Gastroesophageal sphincter (tissue), 3 donors: ENCODE data around the gene ATXN7L3B.

Source experiments
- POLR2A ChIP-seq, 2 donors: fragments of 450-650 bp; IDR thresholded peaks; one replicate each; pipeline ENCODE4 v1.6.1; 2017; ENCODE audit warnings: antibody characterized with exemption in 2 of 2, mild to moderate bottlenecking in 2 of 2, moderate library complexity in 1 of 2
- TF ChIP-seq, protein P1 (sequence below), 4 experiments: fragments of 200-600 bp in 2 of 4; fragments of 450-650 bp in 2 of 4; sonication (generic) in 1 of 4; IDR thresholded peaks; one replicate each; pipeline ENCODE4 v1.5.1; 2017 to 2019; ENCODE audit warnings: antibody characterized with exemption in 4 of 4, mild to moderate bottlenecking in 2 of 4, moderate library complexity in 2 of 4

DNA sequence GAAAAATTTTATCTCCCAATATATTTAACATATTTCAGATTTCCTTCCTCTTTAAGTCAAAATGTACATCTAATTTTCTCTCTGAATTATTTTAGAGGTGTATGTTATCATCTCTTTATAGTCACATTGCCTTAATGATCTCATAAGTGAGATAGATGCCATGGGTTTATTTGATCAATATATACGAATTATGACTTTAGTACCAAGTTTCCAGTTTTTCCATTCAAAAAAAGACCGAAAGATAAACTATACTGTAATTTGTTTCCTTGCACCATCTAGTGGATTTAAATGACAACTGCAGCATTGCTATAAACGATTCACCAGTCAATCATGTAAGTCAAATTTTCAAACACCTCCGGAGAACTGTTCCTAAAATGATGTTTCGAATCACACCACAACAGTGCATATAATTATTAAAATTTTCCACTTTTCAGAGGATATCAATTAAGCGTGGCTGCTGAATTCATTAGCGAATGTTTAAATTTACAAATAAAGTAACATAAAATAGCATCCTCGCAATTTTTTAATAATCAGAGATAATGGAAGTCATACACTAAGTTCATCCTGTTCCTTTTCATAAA, 419 bp upstream of the ATXN7L3B start:
- no peak for TF ChIP-seq POLR2A (IDR thresholded peaks at IDR 0.05)
- TF ChIP-seq, protein P1, sequence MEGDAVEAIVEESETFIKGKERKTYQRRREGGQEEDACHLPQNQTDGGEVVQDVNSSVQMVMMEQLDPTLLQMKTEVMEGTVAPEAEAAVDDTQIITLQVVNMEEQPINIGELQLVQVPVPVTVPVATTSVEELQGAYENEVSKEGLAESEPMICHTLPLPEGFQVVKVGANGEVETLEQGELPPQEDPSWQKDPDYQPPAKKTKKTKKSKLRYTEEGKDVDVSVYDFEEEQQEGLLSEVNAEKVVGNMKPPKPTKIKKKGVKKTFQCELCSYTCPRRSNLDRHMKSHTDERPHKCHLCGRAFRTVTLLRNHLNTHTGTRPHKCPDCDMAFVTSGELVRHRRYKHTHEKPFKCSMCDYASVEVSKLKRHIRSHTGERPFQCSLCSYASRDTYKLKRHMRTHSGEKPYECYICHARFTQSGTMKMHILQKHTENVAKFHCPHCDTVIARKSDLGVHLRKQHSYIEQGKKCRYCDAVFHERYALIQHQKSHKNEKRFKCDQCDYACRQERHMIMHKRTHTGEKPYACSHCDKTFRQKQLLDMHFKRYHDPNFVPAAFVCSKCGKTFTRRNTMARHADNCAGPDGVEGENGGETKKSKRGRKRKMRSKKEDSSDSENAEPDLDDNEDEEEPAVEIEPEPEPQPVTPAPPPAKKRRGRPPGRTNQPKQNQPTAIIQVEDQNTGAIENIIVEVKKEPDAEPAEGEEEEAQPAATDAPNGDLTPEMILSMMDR (IDR thresholded peaks at IDR 0.05): peak; percentile 55 to 73 (median 63)
